NCI-H526 (cell line): ENCODE measurements around the gene ATP2C2.

Source experiments
- DNase-seq, 2 experiments: peaks; one replicate each; lab custom pipeline; 2025; lab: John Stamatoyannopoulos, UW

ATP2C2 gene

GRCh38 chr16:84513666-84514065, 145.3 kb downstream of the ATP2C2 start:
- DNase-seq = no peak
